Activated CD4-positive, alpha-beta T cell treated with anti-CD3 and anti-CD28 coated beads for 1 hour (primary cell): ENCODE data around the gene URGCP.

Experiments
- DNase-seq: peaks from one replicate; pipeline ENCODE4 v3.0.0-alpha.2; 2020

The URGCP gene, protein sequence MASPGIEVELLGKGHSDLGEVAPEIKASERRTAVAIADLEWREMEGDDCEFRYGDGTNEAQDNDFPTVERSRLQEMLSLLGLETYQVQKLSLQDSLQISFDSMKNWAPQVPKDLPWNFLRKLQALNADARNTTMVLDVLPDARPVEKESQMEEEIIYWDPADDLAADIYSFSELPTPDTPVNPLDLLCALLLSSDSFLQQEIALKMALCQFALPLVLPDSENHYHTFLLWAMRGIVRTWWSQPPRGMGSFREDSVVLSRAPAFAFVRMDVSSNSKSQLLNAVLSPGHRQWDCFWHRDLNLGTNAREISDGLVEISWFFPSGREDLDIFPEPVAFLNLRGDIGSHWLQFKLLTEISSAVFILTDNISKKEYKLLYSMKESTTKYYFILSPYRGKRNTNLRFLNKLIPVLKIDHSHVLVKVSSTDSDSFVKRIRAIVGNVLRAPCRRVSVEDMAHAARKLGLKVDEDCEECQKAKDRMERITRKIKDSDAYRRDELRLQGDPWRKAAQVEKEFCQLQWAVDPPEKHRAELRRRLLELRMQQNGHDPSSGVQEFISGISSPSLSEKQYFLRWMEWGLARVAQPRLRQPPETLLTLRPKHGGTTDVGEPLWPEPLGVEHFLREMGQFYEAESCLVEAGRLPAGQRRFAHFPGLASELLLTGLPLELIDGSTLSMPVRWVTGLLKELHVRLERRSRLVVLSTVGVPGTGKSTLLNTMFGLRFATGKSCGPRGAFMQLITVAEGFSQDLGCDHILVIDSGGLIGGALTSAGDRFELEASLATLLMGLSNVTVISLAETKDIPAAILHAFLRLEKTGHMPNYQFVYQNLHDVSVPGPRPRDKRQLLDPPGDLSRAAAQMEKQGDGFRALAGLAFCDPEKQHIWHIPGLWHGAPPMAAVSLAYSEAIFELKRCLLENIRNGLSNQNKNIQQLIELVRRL

DNA sequence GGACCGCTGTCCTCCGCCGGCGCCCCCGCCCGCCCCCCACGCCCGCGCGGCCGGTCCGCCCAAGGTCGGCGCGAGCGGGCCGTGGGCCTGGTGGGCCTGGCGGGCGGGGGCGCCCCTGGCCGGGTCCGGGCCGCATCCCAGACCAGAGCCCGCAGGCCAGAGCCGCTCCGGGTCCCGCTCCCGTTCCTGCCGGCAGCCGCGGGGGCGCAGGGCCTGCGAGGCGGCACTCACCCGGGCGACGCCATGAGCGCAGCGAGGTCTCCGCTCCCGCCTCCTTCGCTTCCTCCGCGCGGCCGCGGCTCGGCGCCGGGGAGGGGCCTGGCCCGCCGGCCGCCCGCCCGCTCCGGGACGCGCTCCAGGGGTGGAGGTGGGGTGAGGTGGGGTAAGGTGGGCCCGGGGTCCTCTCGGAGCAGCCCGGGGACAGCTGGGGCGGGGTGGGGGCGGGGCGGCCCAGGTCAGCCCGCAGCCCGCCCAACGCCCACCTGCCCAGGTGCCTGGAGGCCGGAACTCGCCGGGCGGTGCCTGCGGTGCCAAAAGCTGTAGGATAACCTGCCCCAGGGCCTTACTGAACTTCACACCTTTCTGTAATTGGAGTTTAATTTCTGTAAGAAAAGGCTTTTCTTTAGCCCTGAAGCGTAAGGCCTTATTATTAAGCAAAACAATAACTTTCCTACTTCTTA is at the start of gene URGCP:
Gene URGCP, minus strand, starts transcription at position 266 of the 680 bp plus-strand sequence. Its CDS starts 21 bp downstream, at position 245.
- peak; percentile 32 for DNase-seq

DNA sequence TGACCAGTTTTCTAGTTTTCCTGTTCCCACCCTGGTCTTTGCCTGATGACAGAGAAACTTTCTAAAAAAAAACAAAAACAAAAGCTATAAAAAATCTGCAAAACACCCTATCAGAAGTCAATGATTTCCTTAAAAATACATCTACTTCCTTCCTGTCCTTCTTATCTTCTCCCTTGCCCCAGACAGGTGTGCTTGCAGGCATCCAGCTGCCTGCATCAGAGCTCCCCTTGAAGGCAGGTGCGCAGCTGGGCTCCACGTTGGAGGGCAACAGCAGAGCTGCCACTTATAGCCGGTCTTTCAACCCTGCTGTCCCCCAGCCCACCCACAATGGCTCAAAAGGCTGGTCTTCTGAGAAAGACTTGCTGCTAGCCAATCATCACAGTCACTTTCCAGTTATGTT is 49.6 kb upstream of the URGCP start:
- DNase-seq = no peak

DNA sequence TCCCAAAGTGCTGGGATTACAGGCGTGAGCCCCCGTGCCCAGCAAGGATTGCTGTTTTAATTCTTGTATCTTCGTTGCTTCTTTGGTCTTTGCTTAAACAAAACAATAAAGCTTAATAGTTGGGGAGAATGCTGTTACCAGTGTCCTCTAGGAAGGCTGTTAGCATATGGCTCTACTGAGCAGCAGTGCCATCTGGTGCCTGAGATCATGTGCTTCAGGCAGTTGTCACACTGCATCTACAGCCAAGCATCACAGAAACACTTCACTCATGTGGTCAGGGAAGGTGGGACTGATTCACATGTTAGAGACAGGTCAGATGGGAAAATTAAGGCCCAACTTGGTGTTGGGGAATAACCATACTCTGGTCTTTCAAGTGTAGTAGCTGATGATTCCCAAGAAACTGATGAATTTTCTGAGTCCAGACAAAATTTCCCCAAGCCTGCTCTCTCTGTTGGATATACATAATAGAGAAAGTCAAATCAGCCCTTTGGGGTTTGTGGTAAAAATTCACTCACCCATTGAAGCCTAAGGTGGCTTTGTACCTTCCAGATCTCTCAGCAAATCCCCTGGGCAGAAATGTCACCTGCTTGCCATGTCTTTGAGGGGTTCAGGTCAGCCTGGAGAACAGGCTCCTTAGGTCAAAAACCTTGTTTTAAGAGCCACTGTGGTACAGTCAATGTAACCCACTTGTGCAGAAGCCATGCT is 48.3 kb upstream of the URGCP start:
- DNase-seq = no peak

DNA sequence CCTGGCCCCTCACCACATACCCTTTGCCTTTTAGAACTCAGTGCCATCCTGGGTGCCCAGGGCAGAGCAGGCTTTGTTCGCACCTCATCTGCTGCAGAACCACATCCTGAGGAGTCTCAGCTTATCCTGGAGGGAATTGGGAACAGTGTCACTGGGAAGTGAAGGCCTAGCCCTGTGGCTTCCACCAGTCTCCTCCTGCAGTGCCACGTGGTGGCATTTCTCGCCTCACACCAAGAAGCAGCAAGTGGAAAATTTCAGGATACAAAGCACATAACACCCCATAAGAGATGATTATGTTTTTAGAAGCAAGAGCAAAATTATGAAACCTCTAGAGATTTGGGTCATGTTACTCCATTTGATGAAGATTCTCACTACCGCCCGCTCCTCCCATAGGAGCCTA is 46.7 kb upstream of the URGCP start:
- DNase-seq = no peak

DNA sequence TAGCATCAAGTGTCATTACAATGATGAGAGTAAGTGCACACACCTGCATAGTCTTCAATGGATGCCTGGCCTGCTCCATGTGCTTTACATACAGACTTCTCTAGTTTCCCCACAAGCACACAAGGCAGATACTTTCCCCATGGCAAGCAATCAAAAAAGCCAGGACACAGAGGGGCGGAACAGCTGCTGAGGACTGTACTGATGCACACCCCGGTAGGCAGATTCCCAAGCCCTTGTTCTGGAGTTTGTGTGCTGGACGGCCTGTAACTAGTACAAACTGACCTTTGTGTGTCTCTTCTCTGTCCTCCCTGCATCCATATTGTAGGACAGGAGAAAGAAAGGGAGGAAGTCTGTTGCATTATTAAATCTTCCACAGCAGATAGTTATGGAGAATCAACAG is 45.6 kb upstream of the URGCP start:
- no peak for DNase-seq

DNA sequence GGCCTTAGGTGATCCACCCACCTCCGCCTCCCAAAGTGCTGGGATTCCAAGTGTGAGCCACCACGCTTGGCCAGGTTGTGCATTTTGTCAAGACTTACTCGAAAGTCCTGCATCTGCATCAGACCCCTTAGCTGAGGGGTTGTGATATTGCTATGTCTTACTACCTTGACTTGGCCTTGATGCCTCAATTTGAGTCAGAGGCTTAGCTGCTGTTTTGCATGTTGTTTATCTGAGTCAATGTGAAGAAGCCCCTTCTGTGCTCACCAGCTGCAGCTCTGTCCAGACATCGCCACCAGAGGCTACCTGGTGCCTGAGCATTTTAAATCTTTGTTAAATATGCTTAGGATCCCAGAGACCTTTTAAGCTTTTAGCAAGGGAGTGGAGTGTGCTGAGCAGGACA is 37.9 kb upstream of the URGCP start:
- no peak for DNase-seq

DNA sequence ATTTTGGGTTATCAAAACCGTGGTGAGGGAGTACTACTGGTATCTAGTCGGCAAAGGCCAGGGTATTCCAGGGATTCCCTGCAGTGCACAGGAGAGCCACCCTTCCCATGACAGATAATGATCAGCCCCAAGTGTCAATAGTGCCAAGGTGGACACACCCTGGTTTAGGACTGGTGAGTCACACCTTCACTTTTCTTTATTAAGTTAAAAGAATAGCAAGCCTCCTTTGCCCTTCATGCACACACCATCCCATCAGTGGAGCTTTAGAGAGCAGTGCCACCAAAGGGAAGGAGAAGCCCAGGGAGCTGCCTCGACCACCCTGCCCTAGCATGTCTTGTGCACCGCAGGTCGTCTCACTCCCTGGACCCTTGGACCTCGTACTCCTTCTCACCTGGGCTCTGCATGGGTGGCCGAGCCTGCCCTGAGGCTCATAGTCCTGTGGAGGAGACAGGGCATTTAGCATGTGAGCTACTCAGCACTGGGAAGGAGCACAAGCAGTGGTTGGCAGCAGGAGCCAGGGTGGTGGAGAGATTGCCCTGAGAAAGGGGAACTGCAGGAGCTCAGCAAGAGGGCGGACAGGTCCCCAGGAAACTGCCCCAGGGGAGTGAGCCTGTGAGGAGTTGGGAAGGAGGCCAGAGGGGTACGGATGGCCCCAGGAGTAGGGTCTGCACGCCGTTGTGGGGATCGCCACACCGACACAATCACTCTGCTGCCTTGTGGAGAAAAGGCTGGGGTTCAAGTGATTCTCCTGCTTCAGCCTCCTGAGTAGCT is 37.2 kb upstream of the URGCP start:
- no peak for DNase-seq

DNA sequence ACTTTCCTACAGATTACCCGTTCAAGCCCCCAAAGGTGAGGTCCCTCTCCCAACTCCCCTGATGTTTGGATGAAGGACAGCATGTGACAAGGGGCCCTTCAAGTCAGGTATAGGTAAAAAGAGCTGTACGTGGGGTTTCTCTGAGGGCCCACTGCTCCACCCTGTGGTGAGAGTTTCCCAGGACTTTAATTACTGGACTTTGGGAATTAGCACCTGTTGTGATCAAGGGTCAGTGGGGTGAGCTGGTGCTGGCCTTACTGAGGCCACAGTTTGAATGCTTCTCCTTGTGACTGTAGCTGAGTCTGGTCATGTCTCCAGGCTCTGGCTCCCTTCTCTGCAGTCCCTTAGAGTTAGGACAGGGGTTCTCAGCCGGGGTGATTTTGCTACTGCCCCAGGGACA is 36.6 kb upstream of the URGCP start:
- no peak for DNase-seq

DNA sequence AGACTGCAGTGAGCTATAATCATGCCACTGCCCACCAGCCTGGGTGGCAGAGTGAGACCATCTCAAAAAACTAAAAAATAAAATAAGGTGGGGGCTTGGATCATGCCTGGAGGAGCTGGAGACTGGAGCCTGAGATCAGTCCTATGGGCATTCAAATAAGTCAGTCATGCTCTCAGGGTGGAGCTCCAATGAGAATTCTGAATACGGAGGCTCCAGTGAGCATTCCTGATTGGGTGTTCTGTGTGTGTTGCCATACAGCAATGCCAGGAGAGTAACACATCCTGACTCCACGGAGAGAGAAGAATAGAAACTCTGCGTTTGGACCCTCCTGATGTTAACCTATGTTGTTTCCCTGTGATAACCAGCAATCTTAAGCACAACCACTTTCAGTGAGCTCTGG is 35.9 kb upstream of the URGCP start:
- DNase-seq = no peak

DNA sequence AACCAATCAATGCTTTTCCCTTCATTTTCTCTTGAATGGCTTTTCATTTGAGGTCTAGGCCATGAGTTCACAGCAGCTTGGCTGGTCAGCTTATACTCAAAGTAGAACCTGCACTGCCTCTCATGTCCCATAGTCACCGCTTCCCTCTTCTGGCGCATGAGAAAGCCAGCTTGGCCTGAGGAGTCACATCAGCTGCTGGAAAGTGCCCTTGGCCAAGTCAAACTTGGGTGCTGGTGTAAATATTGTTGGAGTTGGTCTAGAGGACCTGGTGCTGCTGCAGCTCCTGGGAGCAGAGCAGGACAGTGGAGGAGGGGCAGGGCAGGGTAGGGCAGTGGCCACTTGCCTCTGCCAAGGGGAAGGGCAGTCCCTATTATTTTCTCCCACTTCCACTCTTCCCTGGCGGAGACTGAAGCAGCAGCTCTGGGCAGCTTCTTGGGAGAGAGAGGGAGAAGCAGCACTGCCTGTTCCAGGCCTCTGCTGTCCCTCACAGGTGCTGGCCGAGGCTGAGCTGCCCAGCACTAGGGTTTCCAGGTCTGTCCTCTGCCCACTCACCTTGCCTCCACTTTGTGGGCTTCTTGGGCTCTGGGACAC is 32.6 kb upstream of the URGCP start:
- DNase-seq = no peak

DNA sequence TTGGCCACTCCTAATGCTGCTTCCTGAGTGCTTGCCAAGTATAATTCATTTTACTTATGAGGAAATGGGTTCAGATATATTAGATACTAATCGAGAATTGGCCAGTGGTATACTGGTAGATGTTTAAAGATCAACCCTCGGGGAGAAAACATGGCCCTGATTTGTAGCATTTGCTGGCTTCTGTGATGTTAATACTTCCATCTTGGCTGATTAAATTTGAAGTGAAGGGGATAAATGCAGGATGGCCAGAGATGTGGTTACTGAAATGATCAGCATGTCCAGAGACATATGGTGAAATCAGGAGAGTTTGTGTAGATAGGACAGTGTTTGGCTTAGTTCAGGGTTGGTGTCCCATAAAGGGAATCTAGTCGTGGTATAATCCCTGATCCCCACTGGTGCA is 31.0 kb upstream of the URGCP start:
- DNase-seq = no peak

DNA sequence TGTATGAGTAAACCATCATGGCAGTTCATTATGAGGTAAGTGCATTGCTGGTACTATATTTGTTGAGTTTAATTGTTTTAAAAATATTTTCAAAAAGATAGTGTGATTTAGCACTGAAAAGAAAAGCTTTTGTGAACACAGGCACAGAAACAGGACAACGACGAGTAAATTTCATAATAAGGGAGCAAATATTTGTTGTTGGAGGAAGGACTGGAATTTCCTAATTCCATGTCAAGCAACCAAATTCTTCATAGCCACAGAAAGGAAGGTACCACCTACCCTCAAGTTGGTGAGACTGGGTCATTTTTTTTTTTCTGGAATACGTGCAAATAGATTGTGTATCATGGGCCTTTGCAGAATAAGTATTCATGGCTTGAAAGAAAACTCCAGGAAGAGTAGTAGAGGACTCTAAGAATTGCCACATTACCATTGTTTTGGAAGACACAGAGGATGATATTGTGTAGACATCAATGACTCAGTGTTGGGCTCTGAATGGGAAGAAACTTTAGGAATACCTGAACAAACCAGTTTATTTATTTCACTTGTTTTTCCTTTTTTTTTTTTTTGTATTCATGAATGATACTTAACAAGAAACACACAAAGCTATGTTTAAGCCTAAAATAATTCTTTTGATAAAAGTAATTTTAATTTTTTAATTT is 27.6 kb upstream of the URGCP start:
- DNase-seq = no peak

DNA sequence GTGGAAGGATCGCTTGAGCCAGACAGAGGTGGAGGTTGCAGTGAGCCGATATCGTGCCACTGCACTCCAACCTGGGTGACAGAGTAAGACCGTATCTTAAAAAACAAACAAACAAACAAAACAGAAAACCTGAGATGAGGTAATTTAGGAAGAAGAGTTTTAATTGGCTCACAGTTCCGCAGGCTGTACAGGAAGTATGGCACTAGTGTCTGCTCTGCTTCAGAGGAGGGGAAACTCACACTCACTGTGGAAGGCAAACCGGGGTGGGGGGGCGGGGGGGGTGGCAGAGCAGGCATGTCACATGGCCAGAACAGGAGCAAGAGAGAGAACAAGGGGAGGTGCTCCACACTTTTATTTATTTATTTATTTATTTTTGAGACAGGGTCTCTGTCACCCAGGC is 24.9 kb upstream of the URGCP start:
- DNase-seq = no peak

DNA sequence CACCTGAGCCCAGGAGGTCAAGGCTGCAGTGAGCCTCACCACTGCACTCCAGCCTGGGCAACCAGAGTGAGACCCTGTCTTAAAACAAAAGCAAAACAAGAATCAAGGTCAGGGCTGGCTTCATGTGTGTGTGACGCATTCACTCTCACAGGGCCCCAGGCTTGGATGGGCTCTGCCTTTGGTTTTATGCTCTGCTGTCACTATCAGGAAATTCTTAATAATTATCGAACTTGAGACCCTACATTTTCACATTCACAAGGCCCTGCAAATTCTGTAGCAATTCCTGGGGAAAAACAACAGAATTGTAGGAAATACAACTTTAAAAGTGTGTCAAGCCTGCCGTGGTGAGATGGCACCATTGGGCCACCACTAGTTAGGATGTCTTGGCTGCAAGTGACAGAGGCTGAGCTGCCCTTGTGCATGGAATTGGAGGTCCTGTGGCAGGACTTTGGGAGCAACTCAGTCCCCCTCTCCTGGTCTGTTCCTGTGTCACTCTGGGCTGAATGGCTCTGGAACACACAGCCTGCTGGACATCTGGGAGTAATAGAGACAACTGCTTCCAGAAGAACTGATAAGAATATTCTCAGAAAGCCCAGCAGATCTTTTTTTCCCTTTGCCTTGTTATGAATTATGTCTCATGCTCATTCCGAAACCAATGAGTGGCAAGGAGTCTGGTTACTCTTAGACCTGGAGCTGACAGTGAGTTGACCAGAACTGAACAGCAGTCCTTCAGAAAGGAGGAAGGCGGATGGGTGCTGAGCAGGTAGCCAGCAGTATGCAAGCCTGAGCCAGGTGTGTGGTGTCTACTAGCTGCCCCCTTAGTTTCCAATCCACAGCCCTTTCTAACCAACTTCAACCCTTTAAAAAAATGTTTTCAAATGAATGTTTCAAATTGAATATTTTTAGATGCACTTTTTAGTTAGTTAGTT is 23.4 kb upstream of the URGCP start:
- DNase-seq = no peak

DNA sequence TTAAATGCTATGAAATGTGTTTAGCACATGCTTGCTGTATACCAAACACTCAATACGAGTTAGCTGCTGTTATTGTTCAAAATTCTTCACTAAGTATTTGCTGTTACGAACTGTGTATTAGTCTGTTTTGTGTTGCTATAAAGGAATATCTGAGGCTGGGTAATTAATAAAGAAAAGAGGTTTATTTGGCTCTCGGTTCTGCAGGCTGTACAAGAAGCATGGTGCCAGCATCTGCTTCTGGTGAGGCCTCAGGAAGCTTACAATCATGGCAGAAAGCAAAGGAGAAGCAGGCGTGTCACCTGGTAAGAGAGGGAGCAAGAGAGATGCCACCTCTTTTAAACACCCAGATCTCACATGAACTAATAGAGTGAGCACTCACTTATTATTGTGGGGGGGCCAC is 21.4 kb upstream of the URGCP start:
- no peak for DNase-seq

DNA sequence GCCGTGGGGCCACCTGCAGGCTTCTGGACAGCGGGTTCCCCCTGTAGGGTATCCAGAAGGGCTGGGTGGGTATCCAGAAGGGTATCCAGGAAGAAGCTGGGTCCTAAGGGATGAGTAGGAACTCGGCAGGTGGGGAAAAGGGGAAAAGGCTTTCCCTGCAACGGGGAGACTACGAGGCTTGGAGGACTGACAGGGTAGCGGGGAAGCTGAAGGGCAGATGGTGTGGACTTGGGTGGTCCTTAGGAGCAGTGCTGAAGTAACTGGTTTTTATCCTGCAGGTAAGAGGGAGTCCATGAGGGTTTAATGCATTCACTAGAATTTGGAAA is 20.4 kb upstream of the URGCP start:
- no peak for DNase-seq

DNA sequence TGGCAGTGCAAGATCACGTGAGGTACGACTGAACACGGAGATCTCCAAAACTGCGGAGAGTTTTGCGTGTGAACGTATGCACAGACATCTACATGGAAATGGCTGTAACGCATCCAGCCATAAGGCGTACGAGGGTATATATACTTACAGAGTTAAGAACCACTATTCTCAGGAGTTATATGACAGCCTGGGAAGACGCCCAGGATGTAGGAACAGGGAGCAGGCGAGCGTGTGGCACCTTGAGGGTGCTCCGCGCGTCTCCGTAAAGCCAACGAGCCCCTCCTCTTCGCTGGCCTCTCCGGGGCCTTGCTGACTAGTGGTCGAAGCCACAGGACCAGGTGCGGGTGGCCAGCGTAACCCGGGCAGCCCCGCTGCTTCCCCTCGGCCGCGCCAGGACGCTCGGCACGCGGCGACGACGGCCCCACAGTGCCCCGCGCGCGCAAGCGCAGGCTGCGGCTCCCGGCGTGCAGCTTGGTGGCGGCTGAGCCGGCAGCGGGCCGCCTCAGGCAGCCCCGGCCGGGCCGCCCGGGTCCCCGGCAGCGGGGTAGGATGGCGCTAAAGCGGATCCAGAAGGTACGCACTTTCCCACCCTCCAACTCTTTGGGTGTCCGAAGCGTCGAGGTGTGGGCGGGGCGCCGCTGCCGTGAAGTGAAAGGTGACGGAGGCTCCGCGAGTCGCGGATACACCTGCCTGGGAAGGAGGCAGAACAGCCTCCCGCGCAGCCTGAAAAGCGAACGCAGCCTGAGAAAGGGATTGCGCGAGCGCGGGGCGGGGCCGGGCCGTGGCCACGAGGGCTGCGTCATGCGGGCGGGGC is 19.8 kb upstream of the URGCP start, which contains the start of gene UBE2D4:
Gene UBE2D4, plus strand, starts transcription at position 453 of the 814 bp plus-strand sequence. Its CDS starts 97 bp downstream, at position 550.
- DNase-seq = peak; percentile 80

DNA sequence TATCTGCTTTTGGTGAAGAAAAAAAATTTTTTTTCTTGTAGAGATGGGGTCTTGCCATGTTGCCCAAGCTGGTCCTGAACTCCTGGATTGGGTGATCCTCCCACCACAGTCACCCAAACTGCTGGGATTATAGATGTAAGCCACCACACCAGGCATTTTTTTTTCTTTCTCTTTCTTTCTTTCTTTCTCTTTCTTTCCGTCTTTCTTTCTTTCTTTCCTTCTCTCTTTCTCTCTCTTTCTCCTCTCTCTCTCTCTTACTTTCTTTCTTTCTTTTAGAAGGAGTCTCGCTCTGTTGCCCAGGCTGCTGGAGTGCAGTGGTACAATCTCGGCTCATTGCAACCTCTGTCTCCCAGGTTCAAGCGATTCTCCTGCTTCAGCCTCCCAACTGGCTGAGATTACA is 16.3 kb upstream of the URGCP start:
- no peak for DNase-seq

DNA sequence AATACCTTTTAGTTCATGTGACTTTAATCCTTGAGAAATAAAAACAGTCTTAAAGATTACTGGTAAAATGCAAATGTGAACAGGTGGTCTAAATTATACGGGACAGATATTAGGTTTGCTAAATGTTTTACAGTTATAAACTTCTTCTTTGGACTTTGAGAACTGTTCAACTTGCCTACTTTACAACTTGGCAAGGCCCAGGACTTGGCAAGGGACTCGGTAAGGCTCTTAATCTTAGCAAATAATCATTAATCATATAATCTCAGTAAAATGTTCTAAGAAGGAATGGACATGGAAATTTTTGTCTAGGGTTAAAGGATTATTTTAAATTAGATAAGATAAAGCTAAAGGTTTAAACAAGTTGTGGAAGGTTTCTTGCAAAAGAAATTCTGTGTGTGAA is 15.0 kb upstream of the URGCP start:
- DNase-seq = no peak
